Keratinocyte (primary cell): ENCODE results near the gene TRO. TPM values are rescaled to one million over a fixed set of nuclear protein-coding genes. Genes with fewer than 3 reads are reported as not detected.

ENCODE experiments used
- DNase-seq: peaks from one replicate; pipeline ENCODE4 v3.0.0-alpha.2; 2011; ENCODE audit warnings: low read depth, missing footprints, low spot score
- FAIRE-seq: peaks from 2 replicates; lab custom pipeline; 2011; peaks lifted over from hg19 to GRCh38; lab: Jason Lieb, UNC
- H2AFZ ChIP-seq: 2 replicates; pipeline ENCODE4 v1.6.0; 2012; ENCODE audit warnings: low read length, control low read depth, inconsistent platforms; ENCODE audit not compliant: control insufficient read depth
- H3K27ac ChIP-seq: 2 replicates; pipeline ENCODE4 v1.5.1; 2011; ENCODE audit warnings: low read length; ENCODE audit not compliant: control insufficient read depth, insufficient read depth
- H3K27me3 ChIP-seq: 3 replicates; pipeline ENCODE4 v1.6.0; 2011; ENCODE audit warnings: low read length; ENCODE audit not compliant: control insufficient read depth, insufficient read depth; ENCODE audit errors: extremely low read depth
- H3K36me3 ChIP-seq, 2 experiments: 2 replicates in 1 of 2; 3 replicates in 1 of 2; pipeline ENCODE4 v1.5.1; 2011; ENCODE audit warnings: low read length in 2 of 2, mild to moderate bottlenecking in 1 of 2; ENCODE audit not compliant: control insufficient read depth in 2 of 2, insufficient read depth in 2 of 2; ENCODE audit errors: extremely low read depth in 1 of 2
- H3K4me1 ChIP-seq: 3 replicates; pipeline ENCODE4 v1.5.1; 2011; ENCODE audit warnings: low read length; ENCODE audit not compliant: control insufficient read depth, insufficient read depth; ENCODE audit errors: extremely low read depth
- H3K4me2 ChIP-seq: 3 replicates; pipeline ENCODE4 v1.6.0; 2011; ENCODE audit warnings: low read depth, low read length; ENCODE audit not compliant: control insufficient read depth, insufficient read depth; ENCODE audit errors: extremely low read depth
- H3K4me3 ChIP-seq, 3 experiments: fragments of 200-600 bp in 1 of 3; sonication (generic) in 1 of 3; 2 replicates in 2 of 3; 3 replicates in 1 of 3; pipeline ENCODE4 v1.5.1; 2011 to 2016; ENCODE audit warnings: low read length in 3 of 3, mild to moderate bottlenecking in 3 of 3, control low read depth in 2 of 3, inconsistent platforms in 1 of 3, low read depth in 1 of 3, mixed read lengths in 1 of 3, mixed run types in 1 of 3, moderate library complexity in 1 of 3; ENCODE audit not compliant: control insufficient read depth in 2 of 3, insufficient read depth in 2 of 3; ENCODE audit errors: extremely low read depth in 1 of 3
- H3K79me2 ChIP-seq: 2 replicates; pipeline ENCODE4 v1.6.0; 2012; ENCODE audit warnings: low read length; ENCODE audit not compliant: control insufficient read depth, insufficient read depth
- H3K9ac ChIP-seq: 3 replicates; pipeline ENCODE4 v1.6.0; 2011; ENCODE audit warnings: low read length; ENCODE audit not compliant: control insufficient read depth, insufficient read depth; ENCODE audit errors: extremely low read depth
- H3K9me1 ChIP-seq: 3 replicates; pipeline ENCODE4 v1.6.0; 2011; ENCODE audit warnings: low read length; ENCODE audit not compliant: control insufficient read depth, insufficient read depth; ENCODE audit errors: extremely low read depth
- H3K9me3 ChIP-seq: 2 replicates; pipeline ENCODE4 v1.5.1; 2012; ENCODE audit warnings: low read depth, low read length; ENCODE audit not compliant: control insufficient read depth
- H4K20me1 ChIP-seq: 3 replicates; pipeline ENCODE4 v1.6.0; 2011; ENCODE audit warnings: low read length; ENCODE audit not compliant: control insufficient read depth, insufficient read depth; ENCODE audit errors: extremely low read depth
- EZH2 ChIP-seq: IDR thresholded peaks from one replicate; pipeline ENCODE4 v1.6.1; 2012; ENCODE audit warnings: inconsistent platforms, mild to moderate bottlenecking, low read length, moderate library complexity
- dilution Hi-C: fragments of 300-500 bp; cut with MboI; formaldehyde crosslinking; loops from one replicate; pipeline ENCODE4 v1.7.0; 2020; ENCODE audit warnings: low sequenced_read_pairs; ENCODE audit not compliant: extremely low pct_ligation_motif_present
- polyA plus RNA-seq, 5 experiments: library from polyadenylated mRNA; depleted of rRNA in 3 of 5; stranded (reverse) in 3 of 5; stranded (forward) in 1 of 5; unstranded in 1 of 5; fragments of >200 nt; gene quantifications; 1 replicate in 1 of 5; 2 replicates in 3 of 5; 3 replicates in 1 of 5; pipeline versions ENCODE4 v1.2.1 to v1.2.3, GENCODE V29; 2011 to 2012; ENCODE audit warnings: missing spikeins in 2 of 5, low read depth in 1 of 5, low replicate concordance in 1 of 5
- TF ChIP-seq, protein P1 (sequence below), 3 experiments: IDR thresholded peaks in 1 of 3; conservative IDR thresholded peaks in 1 of 3; optimal IDR thresholded peaks in 1 of 3; 2 replicates in 2 of 3; 3 replicates in 1 of 3; pipeline versions ENCODE3 to v1.5.1; 2011; ENCODE audit warnings: low read length in 3 of 3, mild to moderate bottlenecking in 3 of 3, moderate library complexity in 2 of 3, control low read depth in 1 of 3, inconsistent platforms in 1 of 3; ENCODE audit not compliant: insufficient read depth in 2 of 3; ENCODE audit errors: extremely low read depth in 1 of 3

Gene TRO
- polyA plus RNA-seq, 1 donor (not counting 4 experiments of a cell fraction or from before 2014, with no cell fraction given) = 0.79 TPM

DNA sequence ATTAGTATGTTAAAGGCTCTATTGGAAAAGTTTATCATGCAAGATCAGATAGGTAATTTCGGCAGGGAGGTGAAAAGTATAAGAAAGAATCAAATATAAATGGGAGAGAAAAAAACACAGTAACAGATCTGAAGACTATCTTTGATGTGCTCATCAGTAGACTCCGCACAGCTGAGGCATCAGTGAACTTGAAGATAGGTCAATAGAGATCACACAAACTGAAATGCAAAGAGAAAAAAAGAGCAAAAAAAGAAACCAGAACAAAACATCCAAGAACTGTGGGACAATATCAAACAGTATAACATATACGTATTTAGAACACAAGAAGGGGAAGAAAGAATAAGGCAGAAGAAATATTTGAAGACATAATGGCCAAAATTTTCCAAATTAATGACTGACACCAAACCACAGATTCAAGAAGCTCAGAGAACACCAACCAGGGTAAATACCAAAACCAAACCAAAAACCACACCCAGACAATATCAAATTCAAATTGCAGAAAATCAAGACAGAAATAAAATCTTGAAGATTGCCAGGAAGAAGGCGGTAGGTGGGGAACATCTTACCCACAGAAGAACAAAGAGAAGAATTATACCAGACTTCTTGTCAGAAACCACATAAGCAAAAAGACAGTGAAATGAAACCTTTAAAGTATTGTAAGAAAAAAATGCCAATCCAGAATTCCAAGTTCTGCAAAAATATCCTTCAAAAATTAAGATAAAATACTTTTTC, 44.3 kb downstream of the TRO start:
- dilution Hi-C loops = no loop called here
- Histone ChIP-seq H3K4me2 (no peak overlapping the region), H3K27ac (no peak overlapping the region), H3K79me2 (no peaks in the 10 kb centered on the region), H3K36me3 (no peaks in the 10 kb centered on the region), H3K4me3 (no peak overlapping the region), H2AFZ (no peak overlapping the region), H3K27me3 (no peaks in the 10 kb centered on the region), H3K9me1 (no peaks in the 10 kb centered on the region), H4K20me1 (no peaks in the 10 kb centered on the region), H3K9me3 (no peaks in the 10 kb centered on the region), H3K9ac (no peak overlapping the region), H3K4me1 (no peaks in the 10 kb centered on the region)
- FAIRE-seq (no peak), DNase-seq (no peak)
- TF ChIP-seq, protein P1, sequence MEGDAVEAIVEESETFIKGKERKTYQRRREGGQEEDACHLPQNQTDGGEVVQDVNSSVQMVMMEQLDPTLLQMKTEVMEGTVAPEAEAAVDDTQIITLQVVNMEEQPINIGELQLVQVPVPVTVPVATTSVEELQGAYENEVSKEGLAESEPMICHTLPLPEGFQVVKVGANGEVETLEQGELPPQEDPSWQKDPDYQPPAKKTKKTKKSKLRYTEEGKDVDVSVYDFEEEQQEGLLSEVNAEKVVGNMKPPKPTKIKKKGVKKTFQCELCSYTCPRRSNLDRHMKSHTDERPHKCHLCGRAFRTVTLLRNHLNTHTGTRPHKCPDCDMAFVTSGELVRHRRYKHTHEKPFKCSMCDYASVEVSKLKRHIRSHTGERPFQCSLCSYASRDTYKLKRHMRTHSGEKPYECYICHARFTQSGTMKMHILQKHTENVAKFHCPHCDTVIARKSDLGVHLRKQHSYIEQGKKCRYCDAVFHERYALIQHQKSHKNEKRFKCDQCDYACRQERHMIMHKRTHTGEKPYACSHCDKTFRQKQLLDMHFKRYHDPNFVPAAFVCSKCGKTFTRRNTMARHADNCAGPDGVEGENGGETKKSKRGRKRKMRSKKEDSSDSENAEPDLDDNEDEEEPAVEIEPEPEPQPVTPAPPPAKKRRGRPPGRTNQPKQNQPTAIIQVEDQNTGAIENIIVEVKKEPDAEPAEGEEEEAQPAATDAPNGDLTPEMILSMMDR (optimal IDR thresholded peaks at IDR 0.05 in 1 of 3, IDR thresholded peaks at IDR 0.05 in 1 of 3, conservative IDR thresholded peaks at IDR 0.05 in 1 of 3; ENCODE audit: extremely low read depth in 1 of 3, insufficient read depth in 2 of 3, low read length in 3 of 3) = no peak
- no peak for TF ChIP-seq EZH2

DNA sequence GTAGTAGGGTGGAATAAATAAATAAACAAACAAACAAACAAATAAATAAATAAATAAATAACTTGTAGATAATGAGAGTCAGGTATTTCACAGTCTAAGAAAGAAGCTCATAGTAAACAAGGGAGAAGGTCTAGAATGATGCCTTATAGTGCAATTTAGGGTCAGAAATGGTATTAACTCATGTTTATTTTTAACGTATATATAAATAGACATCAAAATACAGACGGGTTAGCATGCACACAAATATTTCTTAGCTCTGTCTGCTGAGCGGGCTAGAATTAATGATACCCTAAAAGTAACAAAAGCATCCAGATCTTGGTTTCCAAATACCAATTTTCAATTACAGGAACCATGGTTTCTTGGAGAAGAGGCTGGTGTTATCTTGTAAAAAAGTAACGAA, 56.8 kb downstream of the TRO start:
- dilution Hi-C loops = no loop called here
- Histone ChIP-seq H3K4me2 (no peak overlapping the region), H3K79me2 (no peaks in the 10 kb centered on the region), H3K9ac (no peak overlapping the region), H3K36me3 (no peaks in the 10 kb centered on the region), H3K4me3 (no peak overlapping the region), H3K27me3 (no peaks in the 10 kb centered on the region), H3K4me1 (no peaks in the 10 kb centered on the region), H3K9me1 (no peaks in the 10 kb centered on the region), H3K9me3 (no peaks in the 10 kb centered on the region), H4K20me1 (no peaks in the 10 kb centered on the region), H2AFZ (no peak overlapping the region), H3K27ac (no peak overlapping the region)
- no peak for FAIRE-seq
- TF ChIP-seq EZH2 = no peak
- TF ChIP-seq, protein P1 (optimal IDR thresholded peaks at IDR 0.05 in 1 of 3, IDR thresholded peaks at IDR 0.05 in 1 of 3, conservative IDR thresholded peaks at IDR 0.05 in 1 of 3; ENCODE audit: extremely low read depth in 1 of 3, insufficient read depth in 2 of 3, low read length in 3 of 3) = no peak
- DNase-seq = no peak
